ENCODE results near the gene TRIAP1.

TRIAP1 gene

GRCh38 chr12:120485961-120486881 lies 40.0 kb upstream of the TRIAP1 start:
- Histone ChIP-seq H2AFZ (ENCODE audit: low read depth, low read length) (no peak overlapping the region), H3K36me3 (replicated peaks; ENCODE audit: low read depth, low read length) (no peaks in the 10 kb centered on the region), H3K4me2 (ENCODE audit: low read length) (no peak overlapping the region), H3K4me3 (ENCODE audit: low read length) (no peak overlapping the region), H3K9ac (ENCODE audit: low read length) (no peak overlapping the region), H3K27ac (ENCODE audit: low read length) (no peak overlapping the region), H4K20me1 (ENCODE audit: insufficient read depth, low read length) (no peaks in the 10 kb centered on the region), H3K27me3 (ENCODE audit: low read depth, low read length) (no peaks in the 10 kb centered on the region), H3K9me3 (ENCODE audit: insufficient read depth, low read length) (no peaks in the 10 kb centered on the region), H3K4me1 (ENCODE audit: low read length) (no peaks in the 10 kb centered on the region), H3K79me2 (ENCODE audit: low read length) (no peaks in the 10 kb centered on the region)
- TF ChIP-seq EZH2phosphoT487 (IDR thresholded peaks at IDR 0.05; ENCODE audit: low read depth) = no peak
- TF ChIP-seq CTCF (IDR thresholded peaks at IDR 0.05; ENCODE audit: low read depth, low read length) = no peak

GRCh38 chr12:120483621-120484020 lies 37.4 kb upstream of the TRIAP1 start:
- TF ChIP-seq EZH2phosphoT487 (IDR thresholded peaks at IDR 0.05; ENCODE audit: low read depth) (no peak), CTCF (IDR thresholded peaks at IDR 0.05; ENCODE audit: low read depth, low read length) (no peak)
- H3K79me2 ChIP-seq (ENCODE audit: low read length) = no peaks in the 10 kb centered on the region
- H3K27ac ChIP-seq (ENCODE audit: low read length) = no peak overlapping the region
- H3K36me3 ChIP-seq (replicated peaks; ENCODE audit: low read depth, low read length) = no peaks in the 10 kb centered on the region
- H4K20me1 ChIP-seq (ENCODE audit: insufficient read depth, low read length) = no peaks in the 10 kb centered on the region
- H2AFZ ChIP-seq (ENCODE audit: low read depth, low read length) = no peak overlapping the region
- no peak overlapping the region for H3K4me2 ChIP-seq (ENCODE audit: low read length)
- H3K4me1 ChIP-seq (ENCODE audit: low read length) = no peaks in the 10 kb centered on the region
- H3K9me3 ChIP-seq (ENCODE audit: insufficient read depth, low read length) = no peaks in the 10 kb centered on the region
- no peaks in the 10 kb centered on the region for H3K27me3 ChIP-seq (ENCODE audit: low read depth, low read length)
- H3K4me3 ChIP-seq (ENCODE audit: low read length) = no peak overlapping the region
- H3K9ac ChIP-seq (ENCODE audit: low read length) = no peak overlapping the region

GRCh38 chr12:120481022-120481767 lies 35.0 kb upstream of the TRIAP1 start:
- H3K4me2 ChIP-seq (ENCODE audit: low read length) = no peak overlapping the region
- TF ChIP-seq CTCF (IDR thresholded peaks at IDR 0.05; ENCODE audit: low read depth, low read length) (no peak), EZH2phosphoT487 (IDR thresholded peaks at IDR 0.05; ENCODE audit: low read depth) (no peak)

GRCh38 chr12:120480211-120480610 lies 34.0 kb upstream of the TRIAP1 start:
- H3K4me2 ChIP-seq (ENCODE audit: low read length) = no peak overlapping the region
- H4K20me1 ChIP-seq (ENCODE audit: insufficient read depth, low read length) = no peaks in the 10 kb centered on the region
- no peaks in the 10 kb centered on the region for H3K4me1 ChIP-seq (ENCODE audit: low read length)
- no peak overlapping the region for H3K4me3 ChIP-seq (ENCODE audit: low read length)
- H3K27me3 ChIP-seq (ENCODE audit: low read depth, low read length) = no peaks in the 10 kb centered on the region
- no peak overlapping the region for H3K27ac ChIP-seq (ENCODE audit: low read length)
- no peaks in the 10 kb centered on the region for H3K9me3 ChIP-seq (ENCODE audit: insufficient read depth, low read length)
- H3K36me3 ChIP-seq (replicated peaks; ENCODE audit: low read depth, low read length) = no peaks in the 10 kb centered on the region
- no peak overlapping the region for H3K9ac ChIP-seq (ENCODE audit: low read length)
- no peak overlapping the region for H2AFZ ChIP-seq (ENCODE audit: low read depth, low read length)
- TF ChIP-seq EZH2phosphoT487 (IDR thresholded peaks at IDR 0.05; ENCODE audit: low read depth) (no peak), CTCF (IDR thresholded peaks at IDR 0.05; ENCODE audit: low read depth, low read length) (no peak)
- no peaks in the 10 kb centered on the region for H3K79me2 ChIP-seq (ENCODE audit: low read length)

More at GRCh38 chr12:120481022-120481767, 35.0 kb upstream of the TRIAP1 start:
- Histone ChIP-seq H4K20me1 (ENCODE audit: insufficient read depth, low read length) (no peaks in the 10 kb centered on the region), H3K27ac (ENCODE audit: low read length) (no peak overlapping the region), H2AFZ (ENCODE audit: low read depth, low read length) (no peak overlapping the region), H3K79me2 (ENCODE audit: low read length) (no peaks in the 10 kb centered on the region), H3K9ac (ENCODE audit: low read length) (no peak overlapping the region), H3K9me3 (ENCODE audit: insufficient read depth, low read length) (no peaks in the 10 kb centered on the region), H3K27me3 (ENCODE audit: low read depth, low read length) (no peaks in the 10 kb centered on the region), H3K4me1 (ENCODE audit: low read length) (no peaks in the 10 kb centered on the region), H3K36me3 (replicated peaks; ENCODE audit: low read depth, low read length) (no peaks in the 10 kb centered on the region), H3K4me3 (ENCODE audit: low read length) (no peak overlapping the region)

Measured in OCI-LY3 (cell line).